Activated naive CD8-positive, alpha-beta T cell treated with anti-CD3 and anti-CD28 coated beads, Interleukin-2, amount 10 ng/mL, durations not matched to agents 7 days and 5 days (primary cell): Measurements from ENCODE around the gene OR6C1. TPM values are rescaled to one million over a fixed set of nuclear protein-coding genes. Genes with fewer than 3 reads are reported as not detected.
"Not testable (repeated sequence)": the region's sequence is repeated elsewhere in the genome, so short reads cannot be mapped to it uniquely, and the experiment has no call there.

Experiments used
- ATAC-seq: fragments of 150-1000 bp; cut with Tn5 transposase; one replicate; pipeline ENCODE4 v1.10.0; 2021; ENCODE audit warnings: low read depth, moderate library complexity
- POLR2A ChIA-PET: fragments of 350-600 bp; sonication (Branson Sonifier 250); formaldehyde crosslinking; loops from one replicate; lab custom pipeline; 2021; ENCODE audit warnings: antibody characterized with exemption; lab: Charles Lee
- DNase-seq: peaks from one replicate; pipeline ENCODE4 v3.0.0; 2021
- H3K27ac Mint-ChIP-seq: one replicate; pipeline ENCODE4 v1.8.0; 2022; ENCODE audit warnings: mild to moderate bottlenecking, mixed read lengths
- H3K27me3 Mint-ChIP-seq: one replicate; pipeline ENCODE4 v1.8.0; 2022; ENCODE audit warnings: mild to moderate bottlenecking, moderate library complexity, mixed read lengths
- H3K36me3 Mint-ChIP-seq: one replicate; pipeline ENCODE4 v1.8.0; 2021; ENCODE audit warnings: mild to moderate bottlenecking, mixed read lengths
- H3K4me1 Mint-ChIP-seq: one replicate; pipeline ENCODE4 v1.8.0; 2021; ENCODE audit warnings: mixed read lengths
- H3K4me3 Mint-ChIP-seq: one replicate; pipeline ENCODE4 v1.8.0; 2022; ENCODE audit warnings: mild to moderate bottlenecking, moderate library complexity, mixed read lengths
- H3K9me3 Mint-ChIP-seq: one replicate; pipeline ENCODE4 v1.8.0; 2021; ENCODE audit warnings: mixed read lengths
- total RNA-seq, 2 experiments: library from RNA; stranded (reverse); gene quantifications; one replicate each; pipeline ENCODE4 v1.2.3, GENCODE V29; 2021

OR6C1 gene
- not detected for total RNA-seq

GRCh38 chr12:55314043-55314442, at the start of gene OR6C1:
OR6C1 (plus strand) TSS chr12:55314343; CDS start chr12:55320600, 6,257 bp downstream.
- DNase-seq = no peak
- H3K27ac Mint-ChIP-seq = no peak within 1 kb of the TSS
- no peak for ATAC-seq
- H3K4me1 Mint-ChIP-seq = no peaks in the 10 kb centered on the region
- H3K27me3 Mint-ChIP-seq = peaks cover 11% of the 10 kb centered on the region
- POLR2A ChIA-PET = no interaction called here
- H3K36me3 Mint-ChIP-seq = no peaks in the 10 kb centered on the region
- H3K4me3 Mint-ChIP-seq = no peak within 1 kb of the TSS
- no peaks in the 10 kb centered on the region for H3K9me3 Mint-ChIP-seq

GRCh38 chr12:55280991-55281390, 33.2 kb upstream of the OR6C1 start:
- Mint-ChIP-seq H3K4me3 (no peak overlapping the region), H3K4me1 (no peaks in the 10 kb centered on the region), H3K36me3 (no peaks in the 10 kb centered on the region), H3K9me3 (no peaks in the 10 kb centered on the region), H3K27me3 (peaks cover 12% of the 10 kb centered on the region), H3K27ac (no peak overlapping the region)
- no peak for DNase-seq
- no peak for ATAC-seq
- POLR2A ChIA-PET = no interaction called here

- ATAC-seq = no peak
- Mint-ChIP-seq H3K9me3 (no peaks in the 10 kb centered on the region), H3K27me3 (peaks cover 9% of the 10 kb centered on the region), H3K27ac (no peak overlapping the region), H3K4me1 (no peaks in the 10 kb centered on the region), H3K4me3 (no peak overlapping the region), H3K36me3 (no peaks in the 10 kb centered on the region)
- DNase-seq = no peak
- POLR2A ChIA-PET = no interaction called here
Observed at GRCh38 chr12:55289999-55290398, 24.1 kb upstream of the OR6C1 start.

- ATAC-seq = no peak
- POLR2A ChIA-PET = no interaction called here
- Mint-ChIP-seq H3K9me3 (no peaks in the 10 kb centered on the region), H3K4me1 (no peaks in the 10 kb centered on the region), H3K36me3 (no peaks in the 10 kb centered on the region), H3K27me3 (peaks cover 7% of the 10 kb centered on the region), H3K4me3 (no peak within 1 kb of the TSS), H3K27ac (no peak within 1 kb of the TSS)
- no peak for DNase-seq
Observed at GRCh38 chr12:55296469-55296868, 17.7 kb upstream of the OR6C1 start, which contains the start of gene OR6C6. OR6C6 (minus strand) TSS chr12:55296569; CDS start chr12:55295232, 1,337 bp downstream.

DNA sequence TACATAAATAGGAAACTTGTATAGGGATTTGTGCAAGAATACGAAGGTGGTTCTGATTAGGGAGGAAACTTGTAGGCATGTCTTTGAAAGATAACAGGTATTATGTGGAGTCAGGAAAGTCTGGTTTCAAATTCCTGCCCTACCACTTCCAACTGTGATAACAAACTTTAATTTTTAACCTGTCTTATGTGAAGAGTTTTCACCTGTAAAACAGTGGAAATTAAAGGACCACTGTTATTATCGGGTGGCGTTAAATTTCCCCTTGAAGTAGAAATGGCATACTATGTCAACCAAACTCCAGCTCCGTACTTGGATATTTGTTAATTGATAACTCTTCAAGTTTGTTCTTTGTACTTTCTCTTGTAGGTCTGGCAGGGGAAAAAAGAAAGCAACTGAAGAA, 6.1 kb downstream of the OR6C1 start:
- H3K27ac Mint-ChIP-seq = no peak overlapping the region
- no peaks in the 10 kb centered on the region for H3K4me1 Mint-ChIP-seq
- no peaks in the 10 kb centered on the region for H3K36me3 Mint-ChIP-seq
- H3K4me3 Mint-ChIP-seq = no peak overlapping the region
- no peaks in the 10 kb centered on the region for H3K9me3 Mint-ChIP-seq
- no peak for DNase-seq
- POLR2A ChIA-PET = no interaction called here
- no peak for ATAC-seq
- peaks cover 9% of the 10 kb centered on the region for H3K27me3 Mint-ChIP-seq

GRCh38 chr12:55325801-55326200, 11.7 kb downstream of the OR6C1 start:
- H3K36me3 Mint-ChIP-seq, H3K9me3 Mint-ChIP-seq, ATAC-seq, DNase-seq, H3K27ac Mint-ChIP-seq, H3K27me3 Mint-ChIP-seq, H3K4me3 Mint-ChIP-seq, POLR2A ChIA-PET, H3K4me1 Mint-ChIP-seq: not testable (repeated sequence)

DNA sequence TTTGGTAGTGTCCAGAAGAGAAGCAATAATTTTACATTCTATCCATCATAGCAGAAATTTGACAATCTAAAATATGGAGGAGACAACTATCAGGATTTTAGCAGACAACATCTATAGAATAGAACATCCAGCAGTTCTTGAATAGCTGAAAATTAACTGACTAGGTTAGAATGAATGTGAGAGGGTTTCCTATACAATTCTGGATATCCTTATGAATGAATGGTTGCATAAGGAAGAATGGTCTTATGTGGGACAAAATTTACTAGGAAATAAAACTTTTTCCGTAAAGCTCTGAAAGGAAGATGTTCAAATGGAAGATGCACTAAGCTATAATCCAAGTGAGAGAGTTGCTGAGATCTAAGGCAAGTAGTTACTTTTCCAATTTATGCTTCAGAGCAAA, 16.3 kb downstream of the OR6C1 start, which contains the start of gene OR6C3:
OR6C3 (plus strand) TSS at position 301 of the 400 bp plus-strand sequence. CDS start 955 bp downstream, outside the sequence.
- no peak for ATAC-seq
- POLR2A ChIA-PET = no interaction called here
- H3K27me3 Mint-ChIP-seq = peaks cover 9% of the 10 kb centered on the region
- H3K27ac Mint-ChIP-seq = no peak within 1 kb of the TSS
- H3K36me3 Mint-ChIP-seq = no peaks in the 10 kb centered on the region
- no peaks in the 10 kb centered on the region for H3K4me1 Mint-ChIP-seq
- H3K9me3 Mint-ChIP-seq = no peaks in the 10 kb centered on the region
- no peak within 1 kb of the TSS for H3K4me3 Mint-ChIP-seq
- DNase-seq = no peak

DNA sequence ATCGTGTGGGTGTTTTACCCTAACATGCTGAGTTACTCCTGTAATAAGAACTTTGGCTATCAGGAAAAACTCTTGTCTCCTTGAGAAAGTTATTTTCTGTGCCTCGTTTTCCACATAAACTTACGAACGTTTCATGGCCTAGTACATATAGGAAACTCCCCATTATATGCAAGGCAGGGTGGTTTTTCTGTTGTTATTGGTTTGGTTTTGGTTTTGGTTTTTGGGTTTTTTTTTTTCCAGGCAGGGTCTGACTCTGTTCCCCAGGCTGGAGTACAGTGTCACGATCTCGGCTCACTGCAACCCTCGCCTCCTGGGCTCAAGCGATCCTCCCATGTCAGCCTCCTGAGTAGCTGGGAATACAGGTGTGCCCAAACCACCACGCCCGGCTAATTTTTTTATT, 21.9 kb downstream of the OR6C1 start:
- H3K4me3 Mint-ChIP-seq = no peak overlapping the region

DNA sequence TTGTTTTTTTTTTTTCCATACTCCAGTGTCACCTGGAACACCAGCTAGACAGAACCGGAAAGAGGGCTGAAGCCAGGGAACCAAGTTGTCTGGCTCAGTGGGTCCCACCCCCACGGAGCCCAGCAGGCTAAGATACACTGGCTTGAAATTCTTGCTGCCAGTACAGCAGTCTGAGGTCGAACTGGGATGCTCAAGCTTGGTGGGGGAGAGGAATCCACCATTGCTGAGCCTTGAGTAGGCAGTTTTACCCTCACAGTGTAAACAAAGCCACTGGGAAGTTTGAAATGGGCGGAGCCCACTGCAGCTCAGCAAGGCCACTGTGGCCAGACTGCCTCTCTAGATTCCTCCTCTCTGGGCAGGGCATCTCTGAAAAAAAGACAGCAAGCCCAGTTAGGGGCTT, 41.2 kb downstream of the OR6C1 start:
- ATAC-seq, H3K9me3 Mint-ChIP-seq, DNase-seq, POLR2A ChIA-PET, H3K36me3 Mint-ChIP-seq, H3K4me1 Mint-ChIP-seq, H3K27ac Mint-ChIP-seq, H3K4me3 Mint-ChIP-seq: not testable (repeated sequence)
- peaks cover 12% of the 10 kb centered on the region for H3K27me3 Mint-ChIP-seq

More for the DNA sequence above, 21.9 kb downstream of the OR6C1 start:
- H3K27me3 Mint-ChIP-seq = peaks cover 10% of the 10 kb centered on the region
- no peaks in the 10 kb centered on the region for H3K9me3 Mint-ChIP-seq
- no peaks in the 10 kb centered on the region for H3K4me1 Mint-ChIP-seq
- POLR2A ChIA-PET = no interaction called here
- no peak overlapping the region for H3K27ac Mint-ChIP-seq
- ATAC-seq (no peak), DNase-seq (no peak)
- H3K36me3 Mint-ChIP-seq = no peaks in the 10 kb centered on the region

GRCh38 chr12:55362675-55363074, 48.5 kb downstream of the OR6C1 start, which contains the start of gene OR6C75:
OR6C75 (plus strand) TSS chr12:55362975; CDS start chr12:55365111, 2,136 bp downstream.
- no peak within 1 kb of the TSS for H3K4me3 Mint-ChIP-seq
- H3K27ac Mint-ChIP-seq = no peak within 1 kb of the TSS
- no peaks in the 10 kb centered on the region for H3K4me1 Mint-ChIP-seq
- POLR2A ChIA-PET = no interaction called here
- H3K27me3 Mint-ChIP-seq = peaks cover 17% of the 10 kb centered on the region
- H3K36me3 Mint-ChIP-seq = no peaks in the 10 kb centered on the region
- no peak for DNase-seq
- H3K9me3 Mint-ChIP-seq = no peaks in the 10 kb centered on the region
- ATAC-seq = no peak

DNA sequence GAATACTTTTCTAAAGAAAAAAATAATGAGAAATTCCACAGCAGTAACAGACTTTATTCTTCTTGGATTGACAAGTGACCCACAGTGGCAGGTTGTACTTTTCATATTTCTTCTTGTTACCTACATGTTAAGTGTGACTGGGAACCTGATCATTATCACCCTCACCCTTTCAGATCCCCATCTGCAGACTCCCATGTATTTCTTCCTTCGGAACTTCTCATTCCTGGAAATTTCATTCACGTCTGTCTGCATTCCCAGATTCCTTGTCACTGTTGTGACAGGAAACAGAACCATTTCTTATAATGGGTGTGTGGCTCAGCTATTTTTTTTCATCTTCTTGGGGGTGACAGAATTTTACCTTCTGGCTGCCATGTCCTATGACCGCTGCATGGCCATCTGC, 50.9 kb downstream of the OR6C1 start:
- Mint-ChIP-seq H3K9me3 (no peaks in the 10 kb centered on the region), H3K27me3 (peaks cover 6% of the 10 kb centered on the region), H3K4me3 (no peak overlapping the region), H3K27ac (no peak overlapping the region), H3K36me3 (no peaks in the 10 kb centered on the region), H3K4me1 (no peaks in the 10 kb centered on the region)
- DNase-seq = no peak
- ATAC-seq = no peak
- POLR2A ChIA-PET = no interaction called here

Other genes with a start within 250 kb of the OR6C1 start
- gene OR9K2, start 187.9 kb upstream of the OR6C1 start, total RNA-seq = not detected
- gene OR10A7, start 93.3 kb upstream of the OR6C1 start, total RNA-seq = not detected
- gene OR6C74, start 69.7 kb upstream of the OR6C1 start, total RNA-seq = not detected
- not detected for gene OR6C6, start 17.8 kb upstream of the OR6C1 start, total RNA-seq
- gene OR6C3, start 16.4 kb downstream of the OR6C1 start, total RNA-seq = not detected
- gene OR6C75, start 48.6 kb downstream of the OR6C1 start, total RNA-seq = not detected
- not detected for gene OR6C65, start 86.2 kb downstream of the OR6C1 start, total RNA-seq
- gene OR6C76, start 111.9 kb downstream of the OR6C1 start, total RNA-seq = not detected
- gene OR6C2, start 129.7 kb downstream of the OR6C1 start, total RNA-seq = not detected
- gene OR6C70, start 155.8 kb downstream of the OR6C1 start, total RNA-seq = not detected
- gene OR6C68, start 178.0 kb downstream of the OR6C1 start, total RNA-seq = not detected
- gene OR6C4, start 235.3 kb downstream of the OR6C1 start, total RNA-seq = not detected